NCI-H82 treated with DMSO at 0.1 percent for 48 hours (cell line): ENCODE data around the gene SIGLEC10.

Experiments
- DNase-seq: peaks from one replicate; lab custom pipeline; 2025; ENCODE audit not compliant: unreplicated experiment; lab: John Stamatoyannopoulos, UW

The SIGLEC10 gene

GRCh38 chr19:51367255-51367564 lies 50.2 kb downstream of the SIGLEC10 start:
- no peak for DNase-seq

GRCh38 chr19:51366389-51367254 lies 50.8 kb downstream of the SIGLEC10 start:
- DNase-seq: peak; percentile 93

GRCh38 chr19:51365965-51366388 lies 51.5 kb downstream of the SIGLEC10 start, which contains the start of gene ETFB:
ETFB (minus strand) TSS chr19:51366388; CDS start chr19:51366326, 62 bp downstream.
- no peak for DNase-seq

GRCh38 chr19:51365211-51365964 lies 52.1 kb downstream of the SIGLEC10 start:
- DNase-seq: no peak

- DNase-seq: no peak
Observed at GRCh38 chr19:51364200-51365106, 53.0 kb downstream of the SIGLEC10 start.

- no peak for DNase-seq
Observed at GRCh38 chr19:51361239-51361638, 56.2 kb downstream of the SIGLEC10 start.
